ENCODE measurements around the gene SELENON. TPM values are rescaled to one million over a fixed set of nuclear protein-coding genes. Genes with fewer than 3 reads are reported as not detected.

SELENON gene
- total and polyA plus RNA-seq, 9 of the 15 experiments (the other 6 are each of a cell fraction or from before 2014, with no cell fraction given): 0.43 to 26.7 (median 7.0) TPM

GRCh38 chr1:25760122-25760719 is 39.8 kb upstream of the SELENON start (continued):
- TF ChIP-seq ATF2 (CRISPR knock-in tag; IDR thresholded peaks at IDR 0.05) (no peak), ZNF507 (tag; conservative IDR thresholded peaks at IDR 0.05) (no peak), NFRKB (IDR thresholded peaks at IDR 0.05; ENCODE audit: low read depth) (no peak), KDM4B (IDR thresholded peaks at IDR 0.05; ENCODE audit: borderline replicate concordance in 2 of 2, low read depth in 1 of 2) (no peak), MAFF (IDR thresholded peaks at IDR 0.05; ENCODE audit: low read length) (no peak), SRSF3 (IDR thresholded peaks at IDR 0.05; ENCODE audit: insufficient read depth, low read length) (no peak), ZNF175 (CRISPR knock-in tag; IDR thresholded peaks at IDR 0.05; ENCODE audit: low read depth) (no peak), SAFB (IDR thresholded peaks at IDR 0.05; ENCODE audit: borderline replicate concordance, low read depth, low read length) (no peak), ZC3H8 (IDR thresholded peaks at IDR 0.05) (no peak), HDAC2 (IDR thresholded peaks at IDR 0.05) (peak; percentile 43; the same call in 1 of the 2 replicates), ZNF324 (CRISPR knock-in tag; IDR thresholded peaks at IDR 0.05) (no peak), ZNF197 (CRISPR knock-in tag; IDR thresholded peaks at IDR 0.05; ENCODE audit: low read depth) (no peak), TEAD1 (CRISPR knock-in tag; IDR thresholded peaks at IDR 0.05) (no peak), NFE2L1 (tag; IDR thresholded peaks at IDR 0.05; ENCODE audit: borderline replicate concordance, low read depth) (no peak), STAT5A (IDR thresholded peaks at IDR 0.05; ENCODE audit: borderline replicate concordance, low read length) (no peak; the same call in 1 of the 2 replicates)
- TF ChIP-seq, protein P1, sequence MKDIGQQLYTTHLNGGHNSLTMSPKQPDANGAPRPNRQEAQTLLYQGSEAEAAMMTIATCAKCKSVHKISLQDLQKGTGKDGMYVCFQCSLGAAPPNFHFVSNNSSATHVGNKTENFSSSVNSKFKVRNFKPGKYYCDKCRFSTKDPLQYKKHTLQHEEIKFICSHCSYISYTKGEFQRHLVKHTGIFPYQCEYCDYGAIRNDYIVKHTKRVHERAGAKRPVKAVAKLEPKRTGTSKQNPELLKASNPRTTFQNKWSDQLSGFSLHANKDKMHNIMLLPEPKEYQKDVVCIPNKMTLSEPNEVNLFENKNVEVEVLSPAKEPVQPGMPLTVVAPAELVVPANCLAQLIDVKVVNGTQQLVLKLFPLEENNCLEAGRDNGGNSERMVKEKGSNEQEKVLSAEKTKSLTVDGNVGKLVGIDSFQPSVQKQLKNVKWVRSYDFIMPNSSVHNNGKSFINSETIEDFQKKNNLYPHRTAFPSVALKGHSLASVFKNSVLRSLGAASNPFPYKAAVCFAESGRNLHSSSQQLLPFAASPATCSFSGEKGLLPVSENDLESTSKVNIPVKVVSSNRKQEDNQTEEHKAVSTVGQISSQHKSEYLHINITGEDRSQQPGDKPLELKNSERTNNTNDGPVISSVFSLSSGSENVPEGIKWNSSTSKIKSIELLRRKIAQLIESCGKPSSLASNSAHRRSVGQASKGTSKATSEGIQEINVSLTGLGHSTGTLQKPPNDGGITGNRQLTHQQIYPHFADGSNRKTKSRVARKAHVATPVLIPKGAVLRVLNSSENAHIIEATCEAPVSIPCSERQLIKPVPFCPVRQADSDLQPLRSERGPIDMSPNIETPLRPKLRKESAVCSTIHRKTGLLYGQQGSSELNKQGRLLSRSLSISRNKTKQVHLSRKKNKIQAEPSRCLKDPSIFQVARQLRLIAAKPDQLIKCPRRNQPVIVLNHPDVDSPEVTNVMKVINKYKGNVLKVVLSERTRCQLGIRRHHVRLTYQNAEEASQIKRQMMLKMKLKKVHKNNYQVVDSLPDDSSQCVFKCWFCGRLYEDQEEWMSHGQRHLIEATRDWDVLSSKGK (CRISPR knock-in tag; IDR thresholded peaks at IDR 0.05): no peak
- TF ChIP-seq, protein P2, sequence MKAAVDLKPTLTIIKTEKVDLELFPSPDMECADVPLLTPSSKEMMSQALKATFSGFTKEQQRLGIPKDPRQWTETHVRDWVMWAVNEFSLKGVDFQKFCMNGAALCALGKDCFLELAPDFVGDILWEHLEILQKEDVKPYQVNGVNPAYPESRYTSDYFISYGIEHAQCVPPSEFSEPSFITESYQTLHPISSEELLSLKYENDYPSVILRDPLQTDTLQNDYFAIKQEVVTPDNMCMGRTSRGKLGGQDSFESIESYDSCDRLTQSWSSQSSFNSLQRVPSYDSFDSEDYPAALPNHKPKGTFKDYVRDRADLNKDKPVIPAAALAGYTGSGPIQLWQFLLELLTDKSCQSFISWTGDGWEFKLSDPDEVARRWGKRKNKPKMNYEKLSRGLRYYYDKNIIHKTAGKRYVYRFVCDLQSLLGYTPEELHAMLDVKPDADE (conservative IDR thresholded peaks at IDR 0.05; ENCODE audit: control insufficient read depth, low read depth, low read length): no peak
- TF ChIP-seq, protein P3, sequence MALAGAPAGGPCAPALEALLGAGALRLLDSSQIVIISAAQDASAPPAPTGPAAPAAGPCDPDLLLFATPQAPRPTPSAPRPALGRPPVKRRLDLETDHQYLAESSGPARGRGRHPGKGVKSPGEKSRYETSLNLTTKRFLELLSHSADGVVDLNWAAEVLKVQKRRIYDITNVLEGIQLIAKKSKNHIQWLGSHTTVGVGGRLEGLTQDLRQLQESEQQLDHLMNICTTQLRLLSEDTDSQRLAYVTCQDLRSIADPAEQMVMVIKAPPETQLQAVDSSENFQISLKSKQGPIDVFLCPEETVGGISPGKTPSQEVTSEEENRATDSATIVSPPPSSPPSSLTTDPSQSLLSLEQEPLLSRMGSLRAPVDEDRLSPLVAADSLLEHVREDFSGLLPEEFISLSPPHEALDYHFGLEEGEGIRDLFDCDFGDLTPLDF (CRISPR knock-in tag; IDR thresholded peaks at IDR 0.05): no peak
- TF ChIP-seq, protein P4, sequence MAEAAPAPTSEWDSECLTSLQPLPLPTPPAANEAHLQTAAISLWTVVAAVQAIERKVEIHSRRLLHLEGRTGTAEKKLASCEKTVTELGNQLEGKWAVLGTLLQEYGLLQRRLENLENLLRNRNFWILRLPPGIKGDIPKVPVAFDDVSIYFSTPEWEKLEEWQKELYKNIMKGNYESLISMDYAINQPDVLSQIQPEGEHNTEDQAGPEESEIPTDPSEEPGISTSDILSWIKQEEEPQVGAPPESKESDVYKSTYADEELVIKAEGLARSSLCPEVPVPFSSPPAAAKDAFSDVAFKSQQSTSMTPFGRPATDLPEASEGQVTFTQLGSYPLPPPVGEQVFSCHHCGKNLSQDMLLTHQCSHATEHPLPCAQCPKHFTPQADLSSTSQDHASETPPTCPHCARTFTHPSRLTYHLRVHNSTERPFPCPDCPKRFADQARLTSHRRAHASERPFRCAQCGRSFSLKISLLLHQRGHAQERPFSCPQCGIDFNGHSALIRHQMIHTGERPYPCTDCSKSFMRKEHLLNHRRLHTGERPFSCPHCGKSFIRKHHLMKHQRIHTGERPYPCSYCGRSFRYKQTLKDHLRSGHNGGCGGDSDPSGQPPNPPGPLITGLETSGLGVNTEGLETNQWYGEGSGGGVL (CRISPR knock-in tag; IDR thresholded peaks at IDR 0.05): no peak

All from K562 (cell line).